GM18867 (cell line): ENCODE measurements around the gene PRLHR.

Source experiments
- ATAC-seq: cut with Tn5 transposase; IDR thresholded peaks from one replicate; pipeline ENCODE4 v1.9.1; 2021; ENCODE audit warnings: mild to moderate bottlenecking, moderate library complexity; ENCODE audit not compliant: unreplicated experiment

The PRLHR gene

DNA sequence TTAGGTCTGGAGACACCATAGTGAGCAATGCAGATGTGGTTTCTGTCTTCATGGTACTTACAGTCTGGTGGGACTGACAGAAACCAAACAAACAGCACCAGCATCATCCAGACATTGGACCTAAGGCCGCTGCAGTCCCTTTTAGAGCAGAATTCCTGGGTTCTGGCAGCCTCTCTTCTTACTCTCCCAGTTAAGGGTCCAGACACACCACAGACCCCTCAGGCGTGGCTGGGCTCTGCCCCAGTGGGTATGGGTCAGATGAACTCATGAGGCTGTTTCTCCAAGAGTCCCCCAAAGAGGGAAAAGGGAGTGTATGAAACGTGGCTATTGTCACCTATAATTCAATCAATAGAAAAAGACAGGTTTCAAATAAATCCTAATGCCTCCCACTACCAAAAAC lies 31.3 kb downstream of the PRLHR start:
- ATAC-seq: no peak

DNA sequence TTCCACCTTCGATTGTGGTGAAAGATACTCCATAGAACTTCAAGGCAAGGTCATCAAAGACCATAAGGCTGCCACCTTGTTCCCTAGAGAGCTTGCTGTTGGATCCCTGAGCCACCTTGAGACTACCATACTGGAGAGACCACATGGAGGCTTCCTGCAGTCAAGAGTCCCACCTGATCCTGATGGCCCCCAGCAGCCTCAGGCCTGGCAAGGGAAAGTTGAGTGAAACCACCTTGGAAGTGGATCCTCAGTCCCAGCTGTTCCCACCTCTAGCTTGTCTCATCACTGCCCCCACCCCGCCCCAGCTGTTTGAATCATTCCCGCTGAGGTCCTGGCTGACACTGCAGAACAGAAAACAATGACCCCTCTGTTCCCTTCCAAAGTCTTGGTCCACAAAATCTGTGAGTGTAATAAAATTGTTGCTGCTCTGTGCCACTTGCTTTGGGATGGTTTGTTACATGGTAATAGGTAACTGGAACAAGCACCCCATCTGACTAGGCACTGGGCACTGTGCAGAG lies 32.0 kb downstream of the PRLHR start:
- ATAC-seq: no peak

DNA sequence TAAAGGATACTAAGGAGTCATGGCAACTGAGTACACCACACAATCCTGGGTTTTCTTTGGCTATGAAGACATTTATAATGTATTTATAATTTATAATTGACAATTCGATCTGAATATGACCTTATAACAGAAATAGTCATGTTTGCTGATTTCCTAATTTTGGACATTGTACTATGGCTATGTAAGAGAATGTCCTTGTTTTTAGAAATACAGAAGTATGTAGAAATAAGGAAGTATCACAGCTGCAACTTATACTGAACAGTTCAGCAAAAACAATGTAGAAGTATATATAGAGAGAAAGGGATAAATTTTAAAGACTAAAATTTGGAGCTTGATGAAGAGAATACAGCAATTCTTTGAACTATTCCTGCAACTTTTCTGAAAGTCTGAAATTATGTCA lies 32.6 kb downstream of the PRLHR start:
- ATAC-seq: no peak

DNA sequence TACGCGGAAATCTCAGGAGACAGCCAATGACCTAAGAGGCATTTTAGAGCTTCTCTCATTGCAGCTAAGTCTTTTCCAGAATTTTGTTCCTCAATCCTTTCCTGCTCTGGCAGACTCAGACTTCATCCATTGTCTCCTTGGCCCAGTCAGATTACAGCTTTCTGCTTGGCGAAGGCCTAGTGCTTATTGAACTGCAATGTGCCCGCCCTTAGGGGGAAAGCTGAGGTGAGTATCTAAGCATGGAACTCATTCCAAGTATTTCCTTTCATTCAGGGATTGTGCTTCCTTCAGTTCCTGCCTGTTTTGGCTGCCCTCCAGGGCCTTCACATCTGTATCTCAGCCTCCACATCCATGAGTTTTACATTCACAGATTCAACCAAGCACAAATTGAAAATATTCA lies 37.5 kb downstream of the PRLHR start:
- no peak for ATAC-seq

DNA sequence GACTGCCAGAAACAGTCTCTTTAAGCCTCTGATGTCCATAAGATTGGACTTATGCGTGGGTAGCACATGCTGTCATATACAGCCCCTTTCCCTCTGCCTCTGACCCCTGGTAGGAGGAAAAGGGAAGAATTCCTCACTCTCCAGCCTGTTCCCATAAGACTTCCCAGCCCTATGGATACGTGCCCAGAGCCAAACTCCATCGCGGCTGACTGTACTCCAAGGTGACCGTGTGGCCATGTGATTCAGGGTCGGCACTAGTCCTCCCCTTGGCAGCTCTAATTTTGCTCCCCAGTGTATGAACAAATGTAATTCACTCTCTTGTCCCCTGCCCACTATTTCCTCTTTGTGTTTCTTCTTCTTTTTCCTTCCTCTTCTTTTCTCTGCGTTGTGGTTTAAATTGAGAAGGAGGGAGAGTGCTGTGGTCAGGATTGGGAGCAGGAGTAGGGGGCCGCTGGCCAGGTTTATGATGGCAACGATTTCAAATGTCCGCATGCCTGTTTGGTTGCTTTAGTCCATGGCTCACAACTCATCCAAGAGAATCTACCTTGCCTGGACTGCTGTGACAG lies 43.8 kb downstream of the PRLHR start:
- no peak for ATAC-seq

DNA sequence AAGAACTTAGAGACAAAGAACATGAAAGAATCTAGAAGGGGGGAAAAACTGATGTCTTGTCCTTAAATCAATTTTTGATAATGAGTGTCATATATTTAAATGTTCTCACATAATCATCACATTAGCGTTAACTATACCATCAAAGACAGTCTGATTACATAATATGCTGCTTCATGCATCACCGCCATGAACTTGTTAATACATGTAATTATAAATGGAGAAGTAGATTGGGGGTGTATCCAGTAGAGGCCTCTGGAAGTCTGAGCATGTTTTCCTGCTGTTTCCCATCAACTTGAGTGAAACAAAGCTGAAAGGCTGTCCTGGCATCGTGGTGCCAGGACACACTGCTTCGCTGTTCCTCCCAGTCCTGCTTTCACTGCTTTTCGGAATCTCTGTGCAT lies 48.2 kb downstream of the PRLHR start:
- no peak for ATAC-seq

GRCh38 chr10:118546479-118546878 lies 49.0 kb downstream of the PRLHR start:
- ATAC-seq: no peak

GRCh38 chr10:118545381-118545780 lies 50.1 kb downstream of the PRLHR start:
- no peak for ATAC-seq

- ATAC-seq: no peak
Measured at GRCh38 chr10:118544401-118544948, 51.0 kb downstream of the PRLHR start.

- ATAC-seq: peak; percentile 94
Measured at GRCh38 chr10:118543714-118544400, 51.6 kb downstream of the PRLHR start.

GRCh38 chr10:118542745-118543144 lies 52.7 kb downstream of the PRLHR start:
- ATAC-seq: no peak

DNA sequence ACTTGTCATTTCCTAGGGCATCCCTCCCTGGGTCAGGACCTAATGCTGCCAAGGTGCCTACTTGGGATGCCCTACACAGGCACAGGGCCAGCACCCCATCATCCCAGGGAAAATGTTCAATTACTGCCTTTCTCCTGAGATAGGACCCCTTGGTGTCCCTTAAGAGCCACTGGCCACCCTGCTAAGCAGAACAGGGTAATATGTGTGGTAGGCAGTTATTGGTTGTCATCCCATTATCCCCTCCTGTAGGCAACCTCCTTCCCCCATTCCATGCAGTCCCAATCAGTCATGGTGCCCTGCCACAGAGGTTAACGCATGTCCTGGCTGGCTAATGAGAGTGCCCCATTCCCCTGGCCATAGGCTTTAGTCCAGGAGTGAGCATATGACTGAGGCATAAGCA lies 53.2 kb downstream of the PRLHR start:
- ATAC-seq: no peak

DNA sequence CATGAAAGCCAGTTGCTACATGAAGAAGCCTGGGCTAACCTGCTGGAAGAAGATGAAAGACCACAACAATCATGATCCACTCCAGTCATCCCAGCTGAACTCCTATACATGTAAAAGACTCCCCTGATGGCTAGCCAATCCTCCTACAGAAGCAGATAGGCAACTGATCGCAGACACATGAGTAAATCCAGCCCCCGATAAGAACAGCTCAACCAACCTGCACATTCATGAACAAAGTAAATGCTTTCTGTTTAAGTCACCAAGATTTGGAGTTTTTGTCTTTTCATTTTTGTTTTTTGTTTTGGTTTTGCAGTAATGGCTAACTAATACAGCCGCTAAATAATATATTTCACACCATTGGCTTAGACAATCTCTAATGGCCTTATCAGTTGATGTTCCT lies 53.7 kb downstream of the PRLHR start:
- no peak for ATAC-seq
